ENCODE results near the gene HSD11B1L.

Gene HSD11B1L

DNA sequence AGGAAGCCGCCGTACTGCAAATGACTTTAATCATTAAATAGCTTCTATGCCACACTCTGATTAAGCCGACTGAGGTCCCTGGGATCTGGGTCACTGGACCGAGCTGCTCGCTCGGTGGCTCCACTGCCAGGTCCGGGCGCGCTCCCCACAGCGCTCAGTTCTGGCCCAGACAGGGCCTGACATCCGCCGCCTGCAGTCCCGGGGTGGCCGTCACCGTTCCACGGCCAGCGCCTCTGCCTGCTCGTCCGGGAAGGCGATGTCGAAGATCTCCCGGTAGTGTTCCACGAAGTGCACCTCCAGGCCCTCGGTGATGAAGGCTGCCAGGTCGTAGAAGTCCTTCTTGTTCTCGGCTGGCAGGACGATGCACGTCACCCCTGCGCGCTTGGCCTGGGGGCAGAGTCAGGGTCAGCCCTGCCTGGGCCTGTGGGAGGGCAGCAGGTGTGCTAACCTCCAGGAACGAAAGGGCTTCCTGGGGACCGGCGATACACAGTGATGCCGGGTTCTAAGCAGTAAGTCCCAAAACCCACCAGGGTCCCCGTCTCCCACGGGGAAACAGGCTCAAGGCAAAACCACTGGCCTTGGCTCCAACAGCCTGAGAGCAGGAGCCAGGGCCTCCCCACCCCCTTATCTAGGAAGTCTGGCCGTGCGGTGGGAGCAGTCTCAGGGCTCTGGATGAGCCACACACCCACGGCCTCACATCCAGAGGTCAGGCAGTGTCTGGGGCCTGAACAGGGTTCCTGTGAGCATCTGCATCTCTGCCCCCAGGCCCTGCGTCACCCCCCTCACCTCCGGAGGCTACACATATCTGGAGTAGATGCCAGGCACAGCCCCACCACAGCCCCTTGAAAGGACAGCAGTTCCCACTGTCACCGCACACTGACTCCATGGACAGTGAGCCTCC, 11.2 kb downstream of the HSD11B1L start:
- TF ChIP-seq, protein P1, sequence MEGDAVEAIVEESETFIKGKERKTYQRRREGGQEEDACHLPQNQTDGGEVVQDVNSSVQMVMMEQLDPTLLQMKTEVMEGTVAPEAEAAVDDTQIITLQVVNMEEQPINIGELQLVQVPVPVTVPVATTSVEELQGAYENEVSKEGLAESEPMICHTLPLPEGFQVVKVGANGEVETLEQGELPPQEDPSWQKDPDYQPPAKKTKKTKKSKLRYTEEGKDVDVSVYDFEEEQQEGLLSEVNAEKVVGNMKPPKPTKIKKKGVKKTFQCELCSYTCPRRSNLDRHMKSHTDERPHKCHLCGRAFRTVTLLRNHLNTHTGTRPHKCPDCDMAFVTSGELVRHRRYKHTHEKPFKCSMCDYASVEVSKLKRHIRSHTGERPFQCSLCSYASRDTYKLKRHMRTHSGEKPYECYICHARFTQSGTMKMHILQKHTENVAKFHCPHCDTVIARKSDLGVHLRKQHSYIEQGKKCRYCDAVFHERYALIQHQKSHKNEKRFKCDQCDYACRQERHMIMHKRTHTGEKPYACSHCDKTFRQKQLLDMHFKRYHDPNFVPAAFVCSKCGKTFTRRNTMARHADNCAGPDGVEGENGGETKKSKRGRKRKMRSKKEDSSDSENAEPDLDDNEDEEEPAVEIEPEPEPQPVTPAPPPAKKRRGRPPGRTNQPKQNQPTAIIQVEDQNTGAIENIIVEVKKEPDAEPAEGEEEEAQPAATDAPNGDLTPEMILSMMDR (IDR thresholded peaks at IDR 0.05; ENCODE audit: low read depth, low read length) = no peak
- DNase-seq (ENCODE audit: extremely low read depth, low read depth) = no peak

DNA sequence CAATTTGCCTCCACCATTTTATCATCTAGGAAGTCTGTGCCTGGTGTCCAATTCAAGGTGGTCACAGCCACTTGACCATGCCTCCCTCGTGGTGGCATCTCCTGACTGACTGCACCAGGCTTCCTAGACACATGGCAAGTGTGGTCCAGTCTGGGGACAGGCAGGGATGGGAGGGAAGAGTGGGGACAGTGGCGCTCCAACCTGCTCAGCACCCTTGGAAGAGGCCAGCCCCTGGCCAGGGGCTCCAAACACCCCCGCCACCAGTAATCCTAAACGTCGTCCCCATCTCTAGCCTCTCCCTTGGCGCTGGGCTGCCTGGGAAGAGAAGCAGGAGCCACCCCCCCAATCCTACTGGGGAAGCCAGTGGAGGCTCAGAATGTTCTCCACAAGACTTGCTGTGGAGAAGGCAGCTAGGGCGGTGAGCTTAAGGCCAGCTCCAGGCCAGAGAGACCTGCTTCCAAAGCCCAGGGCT, 11.9 kb downstream of the HSD11B1L start:
- TF ChIP-seq, protein P1 (IDR thresholded peaks at IDR 0.05; ENCODE audit: low read depth, low read length) = no peak
- no peak for DNase-seq (ENCODE audit: extremely low read depth, low read depth)

DNA sequence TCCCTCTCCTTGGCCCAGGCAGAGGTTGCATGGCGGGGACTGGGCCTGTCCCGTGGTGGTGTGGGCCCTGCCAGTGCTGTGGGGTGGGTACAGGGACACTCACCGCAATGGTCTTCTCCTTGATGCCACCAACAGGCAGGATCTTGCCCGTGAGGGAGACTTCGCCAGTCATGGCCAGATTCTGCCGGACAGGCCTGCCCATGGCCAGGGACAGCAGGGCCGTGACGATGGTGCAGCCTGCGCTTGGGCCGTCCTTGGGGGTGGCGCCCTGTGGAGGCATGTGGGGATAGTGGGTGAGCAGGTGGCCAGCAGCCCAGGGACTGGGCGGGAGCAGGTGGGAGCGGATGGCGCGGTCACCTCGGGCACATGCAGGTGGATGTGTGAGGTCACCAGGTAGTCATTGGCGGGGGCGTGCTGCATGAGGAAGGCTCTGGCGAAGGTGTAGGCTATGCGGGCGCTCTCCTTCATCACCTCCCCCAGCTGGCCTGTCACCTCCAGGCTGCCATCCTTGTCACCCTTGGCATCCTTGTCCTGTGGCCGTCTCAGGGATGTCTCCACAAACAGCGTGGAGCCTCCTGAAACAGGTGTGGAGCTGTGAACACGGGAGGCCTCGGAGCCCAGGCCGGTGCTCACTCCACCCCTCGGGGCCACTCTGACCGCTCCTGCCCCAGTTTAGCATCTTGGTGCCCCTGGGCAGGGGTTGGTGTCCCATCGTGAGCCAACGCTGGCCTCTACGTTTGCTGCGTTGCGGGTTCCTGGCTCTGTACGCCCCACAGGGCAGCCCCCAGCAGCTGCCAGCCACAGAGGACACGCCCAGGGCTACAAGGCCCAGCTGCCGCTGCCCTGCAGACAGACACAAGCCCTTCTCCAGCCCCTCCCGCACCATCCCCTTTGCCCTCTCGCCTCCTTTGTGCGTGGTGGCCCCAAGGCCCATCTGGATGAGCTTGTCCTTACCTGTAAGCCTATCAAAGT, 12.7 kb downstream of the HSD11B1L start:
- DNase-seq (ENCODE audit: extremely low read depth, low read depth) = no peak
- TF ChIP-seq, protein P1 (IDR thresholded peaks at IDR 0.05; ENCODE audit: low read depth, low read length) = no peak

DNA sequence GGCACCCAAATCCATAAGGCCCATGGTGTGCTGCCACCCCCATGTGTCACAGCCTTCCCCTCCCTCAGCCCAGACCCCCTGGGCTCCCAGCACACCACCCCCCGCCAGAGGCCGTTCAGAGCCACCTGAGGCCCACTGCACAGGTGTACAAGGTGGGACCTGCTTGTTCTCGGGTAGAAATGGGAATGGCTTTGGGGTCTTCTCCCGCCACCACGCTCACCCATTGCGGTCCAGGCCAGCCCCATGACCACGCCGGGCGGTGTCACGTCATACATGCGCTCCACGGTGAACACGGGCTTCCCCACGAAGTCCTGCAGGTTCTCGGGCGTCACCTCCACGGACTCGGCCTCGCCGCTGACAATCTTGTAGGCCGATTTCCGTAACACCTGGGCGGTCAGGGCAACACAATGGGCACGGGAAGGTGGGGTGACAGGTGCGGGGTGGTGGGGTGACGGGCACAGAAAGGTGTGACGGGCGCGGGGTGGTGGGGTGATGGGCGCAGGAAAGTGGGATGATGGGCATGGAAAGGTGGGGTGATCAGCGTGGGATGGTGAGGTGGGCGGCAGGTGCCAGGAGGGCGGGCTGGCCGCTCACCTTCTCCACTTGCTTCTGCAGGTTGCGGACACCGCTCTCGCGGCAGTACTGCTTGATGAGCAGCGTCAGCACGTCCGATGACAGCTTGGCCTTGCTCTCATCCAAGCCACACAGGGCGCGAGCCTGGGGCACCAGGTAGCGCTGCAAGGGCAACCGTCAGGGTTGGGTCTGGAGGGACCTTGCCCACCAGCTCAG, 13.5 kb downstream of the HSD11B1L start:
- TF ChIP-seq, protein P1 (IDR thresholded peaks at IDR 0.05; ENCODE audit: low read depth, low read length) = no peak
- no peak for DNase-seq (ENCODE audit: extremely low read depth, low read depth)

DNA sequence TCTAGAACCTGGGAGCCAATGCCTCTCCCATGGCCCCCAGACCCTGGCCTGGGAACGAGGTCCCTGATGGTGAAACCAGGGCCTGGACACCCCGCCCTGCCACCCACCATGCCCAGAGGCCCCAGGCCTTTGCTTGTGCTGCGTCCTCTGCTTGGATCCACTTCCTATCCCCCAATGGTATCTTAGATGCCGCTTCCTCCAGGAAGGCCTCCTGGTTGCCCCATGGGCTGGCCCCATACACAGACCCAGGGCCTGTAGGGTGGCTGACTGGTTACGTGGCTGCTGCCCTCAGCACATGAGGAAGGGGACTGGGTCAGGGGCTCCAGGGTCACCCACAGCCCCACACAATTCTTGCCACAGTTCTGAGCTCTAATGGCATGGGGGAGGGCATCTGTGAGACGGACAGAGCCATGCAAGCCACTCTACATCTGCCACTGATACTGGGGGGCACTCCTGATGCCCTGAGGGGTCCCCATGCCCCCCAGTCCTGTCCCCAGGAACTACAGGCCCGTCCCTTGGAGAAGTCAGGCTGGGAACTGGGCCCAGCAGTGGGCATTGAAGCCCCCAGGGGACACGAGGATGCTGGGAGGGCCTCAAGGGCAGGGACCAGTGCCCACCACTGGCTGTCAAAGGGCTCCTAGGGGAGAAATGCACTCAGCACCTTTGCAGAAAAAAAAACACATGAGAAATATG, 14.3 kb downstream of the HSD11B1L start:
- TF ChIP-seq, protein P1 (IDR thresholded peaks at IDR 0.05; ENCODE audit: low read depth, low read length) = no peak
- DNase-seq (ENCODE audit: extremely low read depth, low read depth) = no peak

DNA sequence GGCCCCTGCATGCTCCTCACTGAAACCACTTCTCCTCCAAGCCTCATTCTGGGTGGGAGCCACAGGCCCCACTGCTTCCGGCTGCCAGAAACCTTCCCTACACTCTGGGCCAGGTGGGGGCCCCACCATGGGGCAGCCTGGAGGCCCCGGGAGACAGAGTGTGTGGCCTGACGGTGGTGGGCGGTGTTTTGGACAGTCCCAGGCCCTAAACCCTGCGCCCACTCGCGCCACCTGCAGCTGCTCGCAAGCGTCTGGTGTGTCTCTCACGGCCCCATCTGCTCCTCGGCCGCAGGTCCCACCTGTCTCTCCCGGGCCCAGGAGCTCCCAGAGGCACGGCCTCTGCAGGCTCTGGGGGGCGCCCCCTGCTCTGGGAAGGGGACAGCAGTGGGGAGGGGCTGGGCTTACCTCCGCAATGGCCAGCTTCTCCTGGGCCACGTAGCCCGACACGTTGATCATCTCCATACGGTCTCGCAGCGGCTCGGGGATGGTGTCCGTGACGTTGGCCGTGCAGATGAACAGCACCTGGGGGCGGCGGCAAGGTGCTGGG, 14.9 kb downstream of the HSD11B1L start:
- DNase-seq (ENCODE audit: extremely low read depth, low read depth) = no peak
- TF ChIP-seq, protein P1 (IDR thresholded peaks at IDR 0.05; ENCODE audit: low read depth, low read length) = no peak

Measured in AG09319 (cell line).